ENCODE measurements around the gene NFE2L3.
"Not testable (repeated sequence)": the region's sequence is repeated elsewhere in the genome, so short reads cannot be mapped to it uniquely, and the experiment has no call there.

The NFE2L3 gene

GRCh38 chr7:26193432-26194207, 41.6 kb downstream of the NFE2L3 start:
- Mint-ChIP-seq H3K4me3 (peak overlapping the region; percentile 73), H3K9me3 (no peaks in the 10 kb centered on the region), H3K27me3 (ENCODE audit: low read depth, poor library complexity) (peaks cover 5% of the 10 kb centered on the region), H3K4me1 (peaks cover 68% of the 10 kb centered on the region), H3K36me3 (ENCODE audit: low read depth) (peaks cover 97% of the 10 kb centered on the region), H3K27ac (peak overlapping the region; percentile 95)
- no peak for TF ChIP-seq CTCF (IDR thresholded peaks at IDR 0.05)
- no peak for DNase-seq

GRCh38 chr7:26194764-26195163, 42.8 kb downstream of the NFE2L3 start:
- not testable (repeated sequence) for H3K27me3 Mint-ChIP-seq (ENCODE audit: low read depth, poor library complexity); H3K9me3 Mint-ChIP-seq; DNase-seq
- Mint-ChIP-seq H3K27ac (peak overlapping the region; percentile 85), H3K4me3 (peak overlapping the region; percentile 73), H3K4me1 (peaks cover 68% of the 10 kb centered on the region), H3K36me3 (ENCODE audit: low read depth) (peaks cover 97% of the 10 kb centered on the region)

GRCh38 chr7:26195182-26195581, 43.2 kb downstream of the NFE2L3 start:
- H3K27me3 Mint-ChIP-seq (ENCODE audit: low read depth, poor library complexity), result peaks cover 5% of the 10 kb centered on the region
- H3K9me3 Mint-ChIP-seq, result no peaks in the 10 kb centered on the region
- peak overlapping the region; percentile 100 for H3K4me3 Mint-ChIP-seq
- H3K36me3 Mint-ChIP-seq (ENCODE audit: low read depth), result peaks cover 96% of the 10 kb centered on the region
- no peak for TF ChIP-seq CTCF (IDR thresholded peaks at IDR 0.05)
- no peak for DNase-seq
- no peak overlapping the region for H3K27ac Mint-ChIP-seq
- H3K4me1 Mint-ChIP-seq, result peaks cover 68% of the 10 kb centered on the region

- Mint-ChIP-seq H3K27ac (peak overlapping the region; percentile 88), H3K4me3 (peak overlapping the region; percentile 100), H3K9me3 (peaks cover 3% of the 10 kb centered on the region), H3K27me3 (ENCODE audit: low read depth, poor library complexity) (peaks cover 14% of the 10 kb centered on the region), H3K36me3 (ENCODE audit: low read depth) (peaks cover 92% of the 10 kb centered on the region), H3K4me1 (peaks cover 64% of the 10 kb centered on the region)
- DNase-seq, result no peak
- no peak for TF ChIP-seq CTCF (IDR thresholded peaks at IDR 0.05)
Measured at GRCh38 chr7:26195867-26196657, 44.1 kb downstream of the NFE2L3 start.

GRCh38 chr7:26197153-26198115, 45.4 kb downstream of the NFE2L3 start:
- peaks cover 54% of the 10 kb centered on the region for H3K4me1 Mint-ChIP-seq
- H3K27me3 Mint-ChIP-seq (ENCODE audit: low read depth, poor library complexity), result peaks cover 14% of the 10 kb centered on the region
- H3K27ac Mint-ChIP-seq, result peak overlapping the region; percentile 69
- no peak for TF ChIP-seq CTCF (IDR thresholded peaks at IDR 0.05)
- peaks cover 78% of the 10 kb centered on the region for H3K36me3 Mint-ChIP-seq (ENCODE audit: low read depth)
- H3K9me3 Mint-ChIP-seq, result peaks cover 3% of the 10 kb centered on the region
- DNase-seq, result no peak
- peak overlapping the region; percentile 100 for H3K4me3 Mint-ChIP-seq
